ENCODE data around the gene PROX1.

The PROX1 gene

DNA sequence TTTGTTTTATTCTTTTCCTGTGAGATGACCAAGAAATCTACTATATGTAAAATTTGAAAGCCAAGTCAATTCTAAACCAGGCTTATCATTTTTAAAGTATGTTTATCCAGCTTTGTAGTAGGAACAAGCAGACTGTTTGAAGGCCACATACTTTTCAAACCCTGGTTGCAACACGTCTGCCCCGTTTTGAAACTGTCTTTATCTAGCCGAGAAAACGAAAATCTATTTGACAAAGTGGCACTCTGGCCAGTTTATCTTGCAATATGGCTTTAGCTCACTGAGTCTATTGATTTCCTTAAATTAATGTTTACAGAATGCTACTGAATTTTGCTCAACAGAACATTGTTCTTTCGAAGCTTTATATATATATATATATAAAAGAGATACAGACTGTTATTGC is 39.7 kb downstream of the PROX1 start:
- no peak for DNase-seq

DNA sequence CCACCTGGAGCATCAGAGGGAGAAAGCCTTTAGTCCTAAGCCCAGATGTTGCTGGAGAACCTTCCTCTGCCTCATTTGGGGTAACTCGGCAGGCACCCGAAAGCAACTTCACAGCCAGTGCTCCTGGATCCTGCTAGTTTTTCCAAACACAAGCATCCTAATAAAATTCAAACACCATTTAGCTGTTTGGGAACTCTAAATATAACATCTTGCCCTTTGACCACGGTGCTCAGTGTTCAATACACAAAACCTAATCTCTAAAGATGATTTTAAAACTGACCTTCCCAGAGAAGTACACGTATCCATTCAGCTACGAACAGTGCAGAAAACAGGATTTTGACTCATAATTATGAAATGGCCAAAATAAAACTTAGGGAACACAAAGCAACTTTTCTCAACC is 40.3 kb downstream of the PROX1 start:
- DNase-seq = no peak

DNA sequence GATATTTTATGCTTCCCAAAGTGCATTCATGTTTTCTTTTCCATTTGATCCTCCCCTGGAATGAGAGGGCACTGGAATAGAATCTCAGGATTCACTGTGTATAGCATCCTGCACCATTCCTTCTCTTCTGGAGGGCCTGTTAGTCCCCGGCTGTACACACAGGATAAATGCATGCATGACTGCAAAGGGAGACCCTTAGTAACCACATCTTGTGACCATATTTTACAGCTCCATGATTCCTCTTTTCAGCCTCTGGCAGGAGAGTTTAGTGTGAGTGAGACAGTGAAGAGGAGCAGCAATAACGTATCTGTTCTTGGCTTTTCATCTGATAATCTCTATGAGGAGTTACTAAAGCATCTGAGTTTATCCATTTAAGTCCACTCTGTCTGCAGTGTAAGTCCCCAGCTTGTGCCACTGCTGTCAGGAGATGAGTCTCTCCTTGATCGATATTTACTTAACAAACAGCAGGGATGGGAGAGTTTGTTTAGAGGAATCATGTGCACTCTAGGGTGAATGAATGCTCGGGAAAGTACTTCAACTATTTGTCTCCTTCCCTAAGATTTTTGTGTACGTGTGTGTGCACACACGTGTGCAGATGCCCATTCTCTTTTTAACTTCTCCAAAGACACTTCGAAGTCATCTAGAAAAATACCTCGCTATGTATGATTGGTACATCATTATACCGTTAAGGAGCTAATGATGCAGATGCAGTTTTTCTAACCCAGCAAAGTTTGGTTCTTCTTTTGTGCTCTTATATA is 41.1 kb downstream of the PROX1 start:
- DNase-seq = no peak

DNA sequence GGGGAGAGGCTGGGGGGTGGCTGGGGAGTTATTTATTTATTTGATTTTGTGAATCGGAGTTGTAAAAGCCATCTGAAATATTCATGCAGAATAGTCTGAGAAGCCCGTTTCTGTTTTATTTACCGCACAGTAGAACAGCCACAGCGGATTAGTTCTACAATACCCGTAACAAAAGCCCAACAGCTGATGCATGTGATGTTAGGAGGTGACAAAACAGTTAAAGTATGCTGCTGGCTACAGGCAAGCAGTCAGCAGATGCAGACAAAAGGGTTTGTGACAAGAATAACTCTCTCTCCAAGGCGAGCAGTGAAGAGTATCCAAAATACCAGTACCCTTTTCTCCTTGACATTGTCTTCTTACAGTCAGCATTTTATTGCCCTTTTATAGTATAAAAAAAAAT is 42.0 kb downstream of the PROX1 start:
- no peak for DNase-seq

DNA sequence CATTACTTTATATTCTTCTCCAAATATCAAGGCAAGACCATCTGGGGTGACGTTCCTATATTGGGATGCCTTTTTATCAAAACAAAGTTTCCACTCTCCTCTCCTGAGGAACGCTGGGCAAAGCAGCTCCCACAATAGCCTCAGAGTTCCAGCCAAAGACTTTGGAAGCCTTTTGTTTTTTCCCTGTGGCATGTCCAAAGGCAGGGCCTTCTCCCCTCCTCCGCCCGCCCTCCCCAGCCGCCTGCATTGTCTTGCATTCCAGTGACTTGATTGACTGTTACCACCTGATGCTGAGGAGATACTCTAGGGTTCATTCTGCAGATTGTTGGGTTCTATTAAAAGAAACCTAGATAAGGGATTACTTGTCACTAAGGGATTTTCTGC is 43.5 kb downstream of the PROX1 start:
- no peak for DNase-seq

DNA sequence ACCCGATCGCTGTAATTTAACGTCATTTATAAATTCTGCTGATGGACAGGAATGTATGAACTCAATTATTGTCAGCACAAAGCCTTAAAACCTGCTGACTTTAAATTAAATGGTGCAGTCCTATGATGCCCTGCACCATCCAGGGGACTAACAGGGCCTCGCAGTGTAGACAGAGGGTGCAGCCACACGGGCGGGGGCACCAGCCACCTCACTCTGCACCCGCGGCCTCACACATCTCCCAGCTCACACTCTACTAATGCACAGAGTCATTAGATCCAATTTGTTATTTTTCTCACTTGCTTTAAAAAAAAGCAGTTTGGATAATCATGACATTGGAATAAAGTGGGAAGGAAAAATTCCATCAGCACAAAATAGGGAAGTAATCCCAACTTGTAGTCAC is 49.7 kb downstream of the PROX1 start:
- DNase-seq = no peak

DNA sequence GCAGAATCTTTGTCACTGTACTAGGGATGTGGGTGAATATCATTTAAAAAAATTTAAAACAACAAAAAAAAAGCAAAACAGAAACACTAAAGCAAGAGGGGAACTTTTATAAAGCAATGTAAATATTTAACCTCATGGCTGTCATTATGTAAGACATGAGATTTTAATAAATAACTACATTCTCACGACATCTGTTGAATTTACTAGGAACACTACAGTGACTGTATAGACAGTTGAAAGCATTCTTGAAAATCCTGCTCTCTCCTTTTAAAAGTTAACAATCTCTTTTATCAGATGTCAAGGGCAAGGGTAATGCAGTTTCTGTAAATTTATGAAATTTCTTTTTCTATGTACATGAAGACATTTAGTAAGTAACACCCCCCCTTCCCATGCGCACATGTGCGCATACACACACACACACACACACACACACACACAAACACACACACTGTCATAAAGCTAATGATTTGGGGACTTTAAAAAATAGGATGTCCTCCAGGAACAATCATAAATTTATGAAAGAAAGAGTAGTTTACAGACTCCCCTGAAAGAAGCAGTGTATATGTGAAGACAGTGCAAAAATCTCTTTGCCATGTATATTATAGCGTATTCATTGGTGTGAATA is 51.7 kb downstream of the PROX1 start:
- DNase-seq = no peak

DNA sequence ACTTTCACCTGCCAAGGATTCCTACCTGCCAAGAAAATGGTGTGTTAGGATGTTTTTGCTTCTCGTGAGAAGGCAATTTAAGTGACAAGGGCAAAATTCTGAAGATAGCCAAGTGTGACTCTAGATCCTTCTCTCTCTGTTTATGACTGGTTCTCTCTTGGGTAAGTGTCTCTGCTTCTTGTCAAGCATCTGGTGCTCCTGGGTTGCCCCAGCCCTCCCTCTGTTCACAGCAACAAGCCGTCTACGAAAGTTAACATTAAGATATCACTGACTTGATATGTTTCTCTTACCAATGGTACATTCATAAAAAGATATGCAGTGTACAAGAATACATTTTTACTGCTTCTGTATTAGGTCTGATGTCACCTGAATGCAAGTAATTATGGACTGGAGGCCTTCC is 55.4 kb downstream of the PROX1 start:
- DNase-seq = no peak

DNA sequence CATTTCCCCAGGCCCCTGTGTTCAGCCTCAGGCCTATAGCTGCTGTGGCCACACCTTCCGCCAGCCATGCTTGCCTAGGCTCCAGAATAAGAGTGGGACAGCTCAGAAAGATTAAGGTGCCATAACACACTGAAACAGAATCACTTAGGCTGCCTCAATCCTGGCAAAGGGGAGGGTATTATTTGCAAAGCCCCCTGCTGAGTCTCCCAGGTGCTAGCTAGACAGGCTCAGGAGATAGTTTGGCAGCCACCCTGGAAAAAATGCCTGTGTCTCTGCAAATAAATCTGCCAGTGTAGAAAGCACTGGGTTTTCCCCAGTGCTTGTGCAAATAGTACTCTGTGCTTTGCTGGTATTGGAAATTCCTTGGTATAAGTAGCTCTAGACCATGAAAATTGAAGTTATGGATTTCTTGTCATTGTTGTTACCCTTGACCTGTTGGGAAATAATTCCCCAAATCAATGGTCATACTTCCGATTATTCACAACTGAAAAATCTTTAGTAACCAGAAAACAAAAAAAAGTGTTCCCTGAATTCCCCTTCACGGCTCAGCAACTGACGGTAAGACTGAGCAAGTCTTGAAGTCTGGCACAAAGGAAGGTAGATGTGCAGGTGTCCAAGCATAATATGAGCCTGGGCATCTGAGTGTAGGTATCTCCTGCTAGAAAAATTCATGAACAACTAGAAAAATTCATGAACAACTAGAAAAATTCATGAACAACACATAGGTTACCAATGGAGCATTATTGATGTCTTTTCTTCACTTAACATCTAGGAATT is 56.9 kb downstream of the PROX1 start:
- DNase-seq = no peak

DNA sequence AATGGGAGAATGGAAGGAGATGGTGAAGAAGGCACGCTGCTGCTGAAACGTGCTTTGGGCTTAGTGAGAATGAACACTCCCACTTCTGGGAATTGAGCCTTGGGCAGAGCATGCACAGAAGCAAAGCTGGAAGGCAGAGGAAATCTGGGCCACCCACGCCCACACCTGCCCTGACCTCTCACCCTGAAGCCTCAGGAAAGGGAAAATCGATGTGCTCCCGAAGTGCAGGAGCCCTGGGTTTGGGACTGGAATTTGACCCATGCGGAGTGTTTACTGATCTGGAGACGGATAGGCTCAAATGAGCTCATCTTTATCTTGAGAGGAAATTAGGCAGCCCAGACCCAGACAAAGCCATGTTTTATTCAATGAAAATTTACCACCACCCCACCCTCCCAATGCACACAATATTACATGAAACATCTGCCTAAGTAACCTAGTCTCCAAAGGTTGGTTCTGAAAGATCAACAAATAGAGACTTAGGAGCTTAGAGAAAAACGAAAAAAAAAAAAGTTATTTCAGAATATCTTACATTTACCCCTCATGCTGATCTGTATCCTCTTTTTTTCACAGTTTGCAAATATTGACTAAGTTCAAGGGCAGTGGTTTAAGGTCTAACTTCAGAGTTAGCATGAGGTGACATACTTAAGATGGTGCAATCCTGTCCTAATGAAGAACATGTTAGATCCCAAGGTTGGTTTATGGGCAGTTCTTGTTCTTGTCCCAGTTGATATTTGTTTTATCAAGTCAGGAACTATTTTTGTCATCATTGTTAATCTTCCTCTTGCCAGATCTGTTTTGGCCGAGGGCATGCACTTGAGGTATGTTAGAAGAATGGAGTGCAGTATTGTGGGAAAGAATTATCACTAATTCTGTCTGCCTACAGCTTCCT is 63.0 kb downstream of the PROX1 start:
- DNase-seq = no peak

DNA sequence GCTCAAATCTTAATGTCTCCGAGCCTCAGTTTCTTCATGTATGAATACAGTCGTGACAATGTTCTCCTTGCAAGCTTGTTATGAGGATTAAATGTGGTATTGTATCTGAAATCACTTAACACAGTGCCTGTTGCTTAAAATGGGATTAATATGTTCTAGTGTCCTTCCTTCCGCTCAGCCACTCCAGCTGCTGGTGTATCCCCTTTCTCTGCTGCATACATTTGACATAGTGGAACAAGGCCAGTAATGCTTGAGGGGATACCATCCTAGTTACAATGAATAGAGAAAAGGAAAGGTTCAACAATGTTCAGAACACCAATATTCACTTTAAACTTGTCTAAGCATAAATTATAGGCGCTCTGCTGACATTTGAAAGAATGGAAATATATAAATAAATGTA is 64.0 kb downstream of the PROX1 start:
- DNase-seq = no peak

DNA sequence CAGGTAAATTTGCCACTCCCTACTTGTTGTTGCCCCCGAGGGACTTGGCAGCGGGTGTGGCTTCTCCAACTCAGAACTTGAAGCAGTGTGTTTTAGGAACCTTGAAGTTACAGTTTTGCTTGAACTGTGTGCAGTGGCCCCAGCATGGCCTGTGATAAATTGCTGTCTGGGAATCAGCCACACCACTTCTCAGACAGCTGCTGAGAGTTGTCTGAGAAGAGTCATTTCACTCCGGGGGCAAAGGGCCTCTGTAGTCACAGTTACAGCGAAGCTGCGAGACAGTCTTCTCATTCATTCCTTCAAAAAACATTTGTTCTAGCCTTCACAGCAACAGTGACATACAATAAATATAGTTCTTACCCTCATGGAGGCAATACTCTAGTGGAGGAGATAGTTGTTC is 70.3 kb downstream of the PROX1 start:
- no peak for DNase-seq

DNA sequence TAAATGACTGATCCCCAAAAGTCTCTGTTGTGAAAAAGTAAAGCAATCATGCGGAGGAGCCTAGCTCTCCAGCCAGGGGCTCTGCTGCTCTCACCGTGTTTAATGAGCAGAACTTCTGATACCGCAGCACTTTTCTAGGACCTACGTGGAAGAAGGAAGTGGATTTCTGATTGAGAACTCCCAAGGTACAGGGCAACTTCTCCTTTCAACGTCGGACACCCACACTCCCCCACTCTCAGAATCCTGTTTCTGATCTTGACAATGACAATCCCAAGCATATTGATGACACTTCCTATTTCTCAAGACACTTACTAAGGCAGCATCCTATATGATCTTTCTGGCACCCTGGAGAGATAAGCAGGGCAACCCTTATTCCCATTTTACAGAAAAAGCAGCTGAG is 78.4 kb downstream of the PROX1 start:
- DNase-seq = no peak

DNA sequence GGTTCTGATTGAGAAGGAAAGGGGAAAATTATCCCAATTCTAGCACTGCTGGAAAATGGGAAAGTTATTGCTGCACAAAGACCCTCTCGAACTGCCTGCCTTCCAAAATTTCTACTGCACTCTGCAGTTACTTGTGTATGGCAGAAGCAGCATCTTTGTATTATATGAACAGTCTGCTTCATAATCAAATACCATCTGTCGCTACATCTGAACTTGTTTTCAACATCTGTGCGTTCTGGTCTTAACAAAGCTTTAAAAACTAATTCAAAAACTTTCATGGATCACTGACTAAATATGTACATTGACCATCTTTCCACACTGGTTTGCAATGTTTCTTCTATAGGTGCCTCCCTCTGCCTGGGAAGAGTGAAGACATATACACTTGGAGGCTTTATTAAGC is 79.2 kb downstream of the PROX1 start:
- DNase-seq = no peak

DNA sequence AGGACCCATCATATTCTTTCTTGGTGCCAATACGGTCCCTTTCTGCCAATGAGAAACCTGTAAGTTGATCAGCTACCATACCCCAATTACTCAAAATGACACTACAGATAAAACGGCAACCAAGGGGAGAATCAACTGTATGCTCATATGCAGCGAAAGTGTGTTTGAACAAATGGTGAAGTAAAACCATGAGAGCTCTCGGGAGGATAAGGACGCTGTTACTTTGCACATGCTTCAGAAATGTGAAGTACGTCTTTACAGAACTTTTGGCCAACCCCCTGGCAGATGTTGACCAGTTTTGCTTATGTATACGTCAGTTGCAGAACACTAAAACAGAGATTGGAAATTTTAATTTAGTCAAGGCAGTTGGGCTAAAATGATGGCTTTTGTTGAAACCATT is 79.6 kb downstream of the PROX1 start:
- no peak for DNase-seq

DNA sequence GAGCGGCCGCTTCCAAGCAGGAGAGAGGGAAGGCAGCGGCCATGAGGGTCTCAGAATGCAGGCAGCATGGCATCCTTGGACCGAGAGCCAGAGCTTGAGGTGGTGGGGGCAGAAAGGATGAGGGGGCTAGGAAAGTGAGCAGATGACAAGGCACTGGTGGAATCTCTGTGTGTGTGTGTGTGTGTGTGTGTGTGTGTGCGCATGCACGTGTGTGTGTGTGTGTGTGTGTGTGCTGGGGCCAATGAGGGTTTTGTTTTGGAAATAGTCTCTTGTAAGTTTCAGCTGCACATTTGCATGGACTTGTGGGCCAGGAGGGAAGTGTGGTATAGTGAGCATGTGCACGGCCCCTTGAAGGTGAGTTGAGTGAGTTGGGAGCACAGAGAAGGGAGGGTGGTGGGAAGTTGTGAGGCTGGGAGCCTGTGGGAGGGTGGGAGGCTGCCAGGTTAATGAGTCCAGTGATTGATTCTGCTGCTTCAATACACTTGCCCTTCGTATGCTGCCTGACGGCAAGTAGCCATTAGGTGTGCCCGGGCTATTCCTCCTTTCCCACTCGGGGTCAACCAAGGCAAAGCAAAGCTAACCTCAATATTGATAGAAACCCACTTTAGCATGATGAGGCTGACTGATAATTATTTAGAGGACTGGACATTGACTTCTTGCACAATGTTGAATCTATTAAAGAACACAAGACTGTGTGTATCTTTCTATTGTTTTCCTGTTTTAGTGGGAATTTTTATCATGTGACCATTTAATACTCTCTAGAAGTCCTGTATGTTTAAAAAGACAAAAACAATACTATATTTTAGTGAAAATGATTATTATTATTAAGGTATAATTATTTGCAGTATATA is 80.3 kb downstream of the PROX1 start:
- DNase-seq = no peak

DNA sequence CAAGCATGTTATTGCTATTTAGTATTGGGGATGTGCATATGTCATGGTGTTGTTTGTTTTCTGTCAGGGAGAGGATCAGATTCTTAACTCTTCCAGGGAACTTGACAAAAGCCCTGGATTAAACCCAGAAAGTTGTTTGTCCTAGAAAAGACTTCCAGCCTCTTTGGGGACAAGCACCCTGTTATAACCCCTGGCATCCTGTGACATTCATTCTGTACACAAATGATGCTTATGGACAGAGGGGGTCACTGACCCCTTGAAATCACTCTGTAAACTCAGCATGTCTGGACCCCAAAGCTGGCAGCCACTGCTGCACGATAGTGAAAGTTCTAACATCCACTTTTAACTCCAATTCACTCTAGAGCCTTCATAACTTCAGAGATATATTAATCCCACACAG is 81.2 kb downstream of the PROX1 start:
- no peak for DNase-seq

DNA sequence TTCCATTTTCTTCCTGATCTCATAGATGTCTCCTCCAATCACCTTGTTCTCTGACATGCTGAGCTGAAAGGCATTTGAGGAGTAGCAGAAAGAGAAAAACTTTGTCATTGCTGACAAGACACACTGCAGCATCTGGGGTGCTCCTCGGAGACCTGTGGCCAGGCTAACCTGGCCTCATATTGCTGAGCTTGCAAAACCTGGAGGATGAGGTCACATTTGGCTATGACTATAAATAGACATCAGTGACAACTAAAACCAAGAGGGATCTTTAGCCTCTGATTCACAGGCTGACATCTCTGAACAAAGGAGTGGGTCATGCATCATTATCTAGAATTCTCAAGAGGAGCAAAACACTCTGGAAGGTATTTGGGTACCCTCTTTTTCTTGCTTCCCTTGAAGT is 83.7 kb downstream of the PROX1 start:
- no peak for DNase-seq

DNA sequence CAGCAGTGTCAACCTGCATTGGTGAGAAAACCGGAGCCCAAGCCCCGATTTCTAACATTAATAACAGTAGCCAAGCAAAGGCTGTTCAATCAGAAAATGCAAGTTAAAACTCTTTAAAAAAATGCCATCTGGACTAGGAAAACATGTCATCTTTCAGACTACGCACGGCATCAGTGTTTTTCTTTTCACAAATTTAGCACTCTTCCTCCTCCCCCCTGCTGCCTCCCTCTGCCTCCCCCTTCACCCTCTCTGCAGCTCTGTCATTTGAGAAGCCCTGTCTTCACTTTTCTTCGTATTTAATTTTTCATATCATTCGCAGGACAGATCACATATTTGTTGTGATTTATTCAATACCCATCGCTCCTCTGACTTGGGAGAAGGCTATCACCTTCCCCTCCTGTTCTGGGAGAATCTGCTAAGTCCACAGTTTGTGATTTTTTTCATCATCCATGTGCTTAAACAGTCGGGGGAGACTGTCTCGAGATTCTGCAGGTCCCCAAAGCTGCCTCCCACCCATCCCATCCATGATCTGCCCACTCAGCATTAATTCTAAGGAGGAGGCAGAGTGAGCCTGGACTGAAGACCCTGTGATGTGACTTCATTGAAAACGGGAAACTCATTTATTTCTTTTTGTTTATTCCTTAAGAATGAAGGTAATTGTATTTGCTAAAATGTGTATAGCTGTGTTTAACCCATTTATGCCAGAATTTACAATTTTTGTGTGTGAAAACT is 84.8 kb downstream of the PROX1 start:
- DNase-seq = no peak

DNA sequence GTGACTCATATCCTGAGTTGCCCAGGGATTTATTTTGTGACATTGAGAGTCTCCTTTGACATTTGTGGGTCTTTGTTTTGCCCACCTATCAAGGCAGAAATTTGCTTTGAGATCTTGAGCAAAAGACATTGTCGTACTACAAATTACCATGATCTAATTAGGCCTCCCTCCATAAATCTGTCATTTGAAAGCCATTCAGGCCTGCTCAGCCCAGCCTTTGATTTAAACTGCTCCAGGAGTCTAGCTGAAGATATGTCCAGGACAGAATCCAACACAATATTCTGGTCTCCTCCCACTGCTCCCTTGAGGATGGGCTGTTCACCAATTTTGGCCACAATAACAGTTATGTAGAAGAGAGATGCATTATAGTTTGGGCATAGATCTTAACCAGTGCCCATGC is 86.7 kb downstream of the PROX1 start:
- DNase-seq = no peak

DNA sequence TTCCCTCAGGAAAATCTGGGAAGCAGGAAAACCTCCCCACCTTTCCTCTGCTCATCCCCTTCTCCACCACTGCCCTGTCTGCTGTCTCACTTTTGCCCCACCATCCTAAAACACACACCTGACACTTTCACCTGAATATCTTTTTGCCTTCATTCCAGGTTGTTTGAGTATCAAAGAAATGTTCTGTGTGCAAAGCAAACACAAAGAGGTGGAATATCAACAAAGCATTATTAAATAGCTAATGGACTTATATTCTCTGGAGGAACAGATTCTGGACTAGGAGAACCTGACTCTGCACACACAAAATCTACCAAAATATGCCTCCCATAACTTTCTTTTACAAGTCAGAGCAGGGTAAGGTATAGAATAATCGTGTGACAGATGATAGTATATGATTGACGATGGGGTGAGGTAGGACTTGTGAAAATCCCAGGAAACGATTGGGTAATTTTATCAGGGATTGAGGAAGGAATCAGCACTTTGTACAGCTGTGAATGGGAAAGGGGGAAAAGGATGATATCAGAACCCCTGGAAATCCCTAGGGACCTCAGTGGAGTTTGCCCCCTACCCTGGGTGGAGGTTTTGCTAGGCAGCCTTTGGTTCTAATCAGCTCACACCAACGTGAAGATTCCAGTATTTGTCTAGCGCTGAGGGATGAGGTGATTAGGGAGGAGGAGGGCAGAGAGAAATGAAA is 87.7 kb downstream of the PROX1 start:
- DNase-seq = no peak

Measured in suppressor macrophage treated with lipopolysaccharide for 4 hours (primary cell).